ENCODE measurements around the gene SEPTIN2. TPM values are rescaled to one million over a fixed set of nuclear protein-coding genes. Genes with fewer than 3 reads are reported as not detected.
A peak's percentile ranks its signal among the peaks of the same experiment; 100 is the strongest.
"Not testable (repeated sequence)": the region's sequence is repeated elsewhere in the genome, so short reads cannot be mapped to it uniquely, and the experiment has no call there.

The SEPTIN2 gene
- total RNA-seq, 1 experiment from 2014 or later: 445 TPM

- no peaks in the 10 kb centered on the region for H3K27me3 Mint-ChIP-seq (ENCODE audit: unreplicated experiment)
- peak; percentile 62 for DNase-seq
- H3K36me3 Mint-ChIP-seq (ENCODE audit: insufficient read depth, unreplicated experiment): peaks cover 5% of the 10 kb centered on the region
- H3K4me3 Mint-ChIP-seq (ENCODE audit: low read depth, unreplicated experiment): no peak overlapping the region
- no peak for TF ChIP-seq CTCF (IDR thresholded peaks at IDR 0.05; ENCODE audit: unreplicated experiment)
- peak overlapping the region; percentile 65 for H3K27ac Mint-ChIP-seq (ENCODE audit: unreplicated experiment)
- BruUV-seq (replicated peaks): no TSS peak
- intact Hi-C loops (cut with micrococcal nuclease; ENCODE audit: unreplicated experiment): loop anchor here (5.0 kb wide), 1 partner anchor 35 kb away; the partner anchor contains the start of gene FARP2
- no peaks in the 10 kb centered on the region for H3K9me3 Mint-ChIP-seq (ENCODE audit: low read depth, unreplicated experiment)
- H3K4me1 Mint-ChIP-seq (ENCODE audit: low read depth, unreplicated experiment): peaks cover 19% of the 10 kb centered on the region
- CTCF ChIA-PET: interaction anchor here (0.6 to 2.3 kb wide), 10 partner anchors 9 to 541 kb away, joined by 3 to 7 read pairs (median 4); partner anchors contain the start of genes FARP2, PASK and PPP1R7
Observed at GRCh38 chr2:241391892-241392665, 76.4 kb downstream of the SEPTIN2 start.

- DNase-seq; H3K9me3 Mint-ChIP-seq (ENCODE audit: low read depth, unreplicated experiment); H3K36me3 Mint-ChIP-seq (ENCODE audit: insufficient read depth, unreplicated experiment); H3K27ac Mint-ChIP-seq (ENCODE audit: unreplicated experiment); BruUV-seq (replicated peaks); H3K4me3 Mint-ChIP-seq (ENCODE audit: low read depth, unreplicated experiment); H3K27me3 Mint-ChIP-seq (ENCODE audit: unreplicated experiment): not testable (repeated sequence)
- peaks cover 19% of the 10 kb centered on the region for H3K4me1 Mint-ChIP-seq (ENCODE audit: low read depth, unreplicated experiment)
- CTCF ChIA-PET: interaction anchor here (0.6 to 2.3 kb wide), 6 partner anchors 8 to 541 kb away, joined by 3 to 7 read pairs (median 4); partner anchors contain the start of gene FARP2
- intact Hi-C loops (cut with micrococcal nuclease; ENCODE audit: unreplicated experiment): loop anchor here (5.0 kb wide), 1 partner anchor 35 kb away; the partner anchor contains the start of gene FARP2
Observed at GRCh38 chr2:241392753-241393152, 77.0 kb downstream of the SEPTIN2 start.

GRCh38 chr2:241393524-241394196 lies 77.9 kb downstream of the SEPTIN2 start:
- Mint-ChIP-seq H3K4me1 (ENCODE audit: low read depth, unreplicated experiment) (peaks cover 19% of the 10 kb centered on the region), H3K4me3 (ENCODE audit: low read depth, unreplicated experiment) (no peak overlapping the region), H3K9me3 (ENCODE audit: low read depth, unreplicated experiment) (no peaks in the 10 kb centered on the region), H3K27ac (ENCODE audit: unreplicated experiment) (no peak overlapping the region), H3K36me3 (ENCODE audit: insufficient read depth, unreplicated experiment) (peaks cover 9% of the 10 kb centered on the region), H3K27me3 (ENCODE audit: unreplicated experiment) (no peaks in the 10 kb centered on the region)
- BruUV-seq (replicated peaks): no TSS peak
- no peak for TF ChIP-seq CTCF (IDR thresholded peaks at IDR 0.05; ENCODE audit: unreplicated experiment)
- intact Hi-C loops (cut with micrococcal nuclease; ENCODE audit: unreplicated experiment): loop anchor here (5.0 kb wide), 1 partner anchor 36 kb away; the partner anchor contains the start of gene FARP2
- no peak for DNase-seq
- CTCF ChIA-PET: interaction anchor here (2.3 kb wide), 1 partner anchor 19 kb away, joined by 7 read pairs; no protein-coding TSS in a partner anchor

- H3K27ac Mint-ChIP-seq (ENCODE audit: unreplicated experiment); H3K9me3 Mint-ChIP-seq (ENCODE audit: low read depth, unreplicated experiment); intact Hi-C loops (cut with micrococcal nuclease; ENCODE audit: unreplicated experiment); DNase-seq; H3K27me3 Mint-ChIP-seq (ENCODE audit: unreplicated experiment); CTCF ChIA-PET; H3K36me3 Mint-ChIP-seq (ENCODE audit: insufficient read depth, unreplicated experiment); H3K4me3 Mint-ChIP-seq (ENCODE audit: low read depth, unreplicated experiment); BruUV-seq (replicated peaks): not testable (repeated sequence)
- peaks cover 22% of the 10 kb centered on the region for H3K4me1 Mint-ChIP-seq (ENCODE audit: low read depth, unreplicated experiment)
Observed at GRCh38 chr2:241396809-241397208, 81.1 kb downstream of the SEPTIN2 start.

All from Calu3 (cell line).